IMR-90 (cell line): ENCODE measurements around the gene CRTAC1. TPM values are rescaled to one million over a fixed set of nuclear protein-coding genes. Genes with fewer than 3 reads are reported as not detected.

Experiments used
- ATAC-seq: fragments of 200-7000 bp; cut with Tn5 transposase; 2 replicates; pipeline ENCODE4 v1.9.1; 2020; ENCODE audit warnings: low read depth, mild to moderate bottlenecking, moderate library complexity
- BruUV-seq: library from RNA; stranded (reverse); fragments of 400-500 nt; replicated peaks from 2 replicates; lab custom pipeline; 2021; lab: Mats Ljungman, UMichigan
- CTCF ChIA-PET: fragments of 300-600 bp; formaldehyde crosslinking; extraction: SDS; loops from one replicate; lab custom pipeline; 2021; ENCODE audit warnings: antibody characterized with exemption; lab: Yijun Ruan, JAX
- POLR2A ChIA-PET: fragments of 300-600 bp; sonication (Branson Sonifier 250); formaldehyde crosslinking; loops from one replicate; lab custom pipeline; 2022; ENCODE audit warnings: antibody characterized with exemption; ENCODE audit not compliant: unreplicated experiment; lab: Charles Lee
- DNase-seq: peaks from one replicate; pipeline ENCODE4 v3.0.0; 2013
- H2AFZ ChIP-seq: replicated peaks from 2 replicates; pipeline ENCODE3; 2013; ENCODE audit warnings: low read length, mild to moderate bottlenecking; ENCODE audit not compliant: poor library complexity
- H2AK5ac ChIP-seq: 2 replicates; pipeline ENCODE4 v1.6.1; 2013; ENCODE audit warnings: low read depth, low read length, inconsistent platforms
- H2AK9ac ChIP-seq: replicated peaks from 2 replicates; pipeline ENCODE3; 2013; ENCODE audit warnings: mild to moderate bottlenecking, low read depth, low read length, moderate library complexity; ENCODE audit not compliant: poor library complexity
- H2BK120ac ChIP-seq: 2 replicates; pipeline ENCODE4 v1.6.1; 2013; ENCODE audit warnings: low read depth, low read length, inconsistent platforms
- H2BK15ac ChIP-seq: 3 replicates; pipeline ENCODE4 v1.6.1; 2013; ENCODE audit warnings: low read depth, low read length, inconsistent platforms
- H2BK20ac ChIP-seq: 2 replicates; pipeline ENCODE4 v1.6.1; 2013; ENCODE audit warnings: low read depth, mild to moderate bottlenecking, inconsistent platforms, low read length, moderate library complexity
- H2BK5ac ChIP-seq: 2 replicates; pipeline ENCODE4 v1.6.1; 2013; ENCODE audit warnings: mild to moderate bottlenecking, low read depth, low read length, inconsistent platforms; ENCODE audit not compliant: poor library complexity, severe bottlenecking
- H3K14ac ChIP-seq: replicated peaks from 2 replicates; pipeline ENCODE4 v1.6.1; 2013; ENCODE audit warnings: low read depth, low read length, inconsistent platforms
- H3K18ac ChIP-seq: 2 replicates; pipeline ENCODE4 v1.6.1; 2013; ENCODE audit warnings: low read depth, low read length, control low read depth
- H3K23ac ChIP-seq: 2 replicates; pipeline ENCODE4 v1.6.1; 2013; ENCODE audit warnings: low read depth, low read length, inconsistent platforms
- H3K27ac ChIP-seq: 2 replicates; pipeline ENCODE4 v1.5.1; 2013; ENCODE audit warnings: mild to moderate bottlenecking, control low read depth, low read length; ENCODE audit not compliant: insufficient read depth
- H3K27me3 ChIP-seq: 2 replicates; pipeline ENCODE4 v1.6.1; 2013; ENCODE audit warnings: low read length; ENCODE audit not compliant: control insufficient read depth, insufficient read depth
- H3K36me3 ChIP-seq: 2 replicates; pipeline ENCODE4 v1.6.1; 2013; ENCODE audit warnings: low read length, mixed read lengths; ENCODE audit not compliant: control insufficient read depth, insufficient read depth
- H3K4ac ChIP-seq: 2 replicates; pipeline ENCODE4 v1.6.1; 2013; ENCODE audit warnings: low read depth, low read length, inconsistent platforms
- H3K4me1 ChIP-seq: 2 replicates; pipeline ENCODE4 v1.6.1; 2013; ENCODE audit warnings: low read length, mixed read lengths; ENCODE audit not compliant: control insufficient read depth, insufficient read depth
- H3K4me2 ChIP-seq: 2 replicates; pipeline ENCODE4 v1.6.1; 2013; ENCODE audit warnings: low read depth, mild to moderate bottlenecking, control low read depth, low read length, moderate library complexity
- H3K4me3 ChIP-seq: 2 replicates; pipeline ENCODE4 v1.5.1; 2013; ENCODE audit warnings: low read depth, mild to moderate bottlenecking, control low read depth, low read length, moderate library complexity; ENCODE audit not compliant: insufficient read depth
- H3K56ac ChIP-seq: 2 replicates; pipeline ENCODE4 v1.6.1; 2013; ENCODE audit warnings: low read length, inconsistent platforms; ENCODE audit not compliant: insufficient read depth; ENCODE audit errors: extremely low read depth
- H3K79me1 ChIP-seq, 2 experiments: 2 replicates each; pipeline ENCODE4 v1.6.1; 2013; ENCODE audit warnings: low read length in 2 of 2, inconsistent platforms in 1 of 2, low read depth in 1 of 2
- H3K9ac ChIP-seq: 2 replicates; pipeline ENCODE4 v1.6.1; 2013; ENCODE audit warnings: low read depth, low read length, control low read depth
- H3K9me1 ChIP-seq: 2 replicates; pipeline ENCODE4 v1.6.1; 2013; ENCODE audit warnings: low read length, inconsistent platforms; ENCODE audit not compliant: insufficient read depth
- H3K9me3 ChIP-seq: 2 replicates; pipeline ENCODE4 v1.6.1; 2013; ENCODE audit warnings: low read length; ENCODE audit not compliant: control insufficient read depth, insufficient read depth
- H4K20me1 ChIP-seq: 2 replicates; pipeline ENCODE4 v1.6.1; 2013; ENCODE audit warnings: low read length, inconsistent platforms; ENCODE audit not compliant: insufficient read depth
- H4K5ac ChIP-seq: 2 replicates; pipeline ENCODE4 v1.6.1; 2013; ENCODE audit warnings: mild to moderate bottlenecking, low read depth, low read length, control low read depth
- H4K8ac ChIP-seq, 2 experiments: 2 replicates each; pipeline ENCODE4 v1.6.1; 2013; ENCODE audit warnings: low read depth in 2 of 2, low read length in 2 of 2, control low read depth in 1 of 2, inconsistent platforms in 1 of 2
- H4K91ac ChIP-seq: 2 replicates; pipeline ENCODE4 v1.6.1; 2013; ENCODE audit warnings: low read depth, low read length, inconsistent platforms; ENCODE audit not compliant: insufficient read depth
- RFX5 ChIP-seq: IDR thresholded peaks from 2 replicates; pipeline ENCODE4 v1.8.0; 2012; ENCODE audit warnings: low read depth, mild to moderate bottlenecking, low read length, moderate library complexity
- WGBS, 2 experiments: methylation state at CpG; one replicate each; pipeline versions ENCODE4 v1.1.5 to v1.1.7; 2013; ENCODE audit warnings: missing lambda C conversion rate in 2 of 2; ENCODE audit not compliant: insufficient read length in 1 of 2; ENCODE audit errors: extremely low coverage in 2 of 2; 5-methylcytosine and 5-hydroxymethylcytosine counted together
- dilution Hi-C: fragments of 300-500 bp; cut with HindIII; formaldehyde crosslinking; loops from one replicate; pipeline ENCODE4 v1.14.3; 2018; ENCODE audit warnings: low sequenced_read_pairs; ENCODE audit not compliant: unreplicated experiment
- in situ Hi-C: fragments of 300-500 bp; cut with MboI; formaldehyde crosslinking; loops from 3 replicates; pipeline ENCODE4 v1.14.3; 2019; ENCODE audit warnings: low sequenced_read_pairs, inconsistent platforms, mixed read lengths
- intact Hi-C: fragments of 100-400 bp; cut with micrococcal nuclease; formaldehyde crosslinking; loops from 2 replicates; pipeline ENCODE4 v1.10.0; 2022
- polyA plus RNA-seq, 3 experiments: library from polyadenylated mRNA; depleted of rRNA; stranded (reverse); fragments of >200 nt; gene quantifications; 2 replicates each; pipeline ENCODE4 v1.2.3, GENCODE V29; 2012; ENCODE audit warnings: low replicate concordance in 1 of 3
- total RNA-seq: library from RNA; depleted of rRNA; stranded (reverse); fragments of >200 nt; gene quantifications from 2 replicates; pipeline ENCODE4 v1.2.3, GENCODE V29; 2012
- TF ChIP-seq, protein P1 (sequence below): fragments of 150-350 bp; IDR thresholded peaks from 2 replicates; pipeline ENCODE4 v1.6.1; 2017; ENCODE audit warnings: mild to moderate bottlenecking, antibody characterized with exemption, low read length, low read depth

The CRTAC1 gene
- total and polyA plus RNA-seq, 2 of the 4 experiments (the other 2 are of a cell fraction): not detected

DNA sequence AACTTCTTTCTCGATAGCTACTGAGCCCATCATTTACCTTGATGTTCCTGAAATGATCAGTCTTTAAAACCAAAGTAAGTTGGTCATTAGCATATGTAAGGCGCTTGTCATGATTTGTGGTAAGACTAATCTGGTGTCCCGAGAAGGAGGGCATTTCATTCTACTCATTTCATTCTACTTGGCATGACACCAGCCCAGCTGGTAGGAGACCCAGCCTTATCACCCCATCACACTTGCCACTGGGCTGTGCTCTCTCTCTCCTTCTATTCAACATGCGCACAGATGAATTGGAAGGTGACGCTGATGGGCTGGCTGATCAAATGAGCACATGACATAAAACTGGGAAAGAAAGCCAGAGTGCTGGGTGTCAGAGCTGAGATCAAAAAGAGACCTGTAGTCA is 65.7 kb downstream of the CRTAC1 start:
- DNase-seq: no peak
- no peak for TF ChIP-seq RFX5
- TF ChIP-seq, protein P1, sequence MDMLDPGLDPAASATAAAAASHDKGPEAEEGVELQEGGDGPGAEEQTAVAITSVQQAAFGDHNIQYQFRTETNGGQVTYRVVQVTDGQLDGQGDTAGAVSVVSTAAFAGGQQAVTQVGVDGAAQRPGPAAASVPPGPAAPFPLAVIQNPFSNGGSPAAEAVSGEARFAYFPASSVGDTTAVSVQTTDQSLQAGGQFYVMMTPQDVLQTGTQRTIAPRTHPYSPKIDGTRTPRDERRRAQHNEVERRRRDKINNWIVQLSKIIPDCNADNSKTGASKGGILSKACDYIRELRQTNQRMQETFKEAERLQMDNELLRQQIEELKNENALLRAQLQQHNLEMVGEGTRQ: no peak
- CTCF ChIA-PET: no interaction called here
- no peaks in the 10 kb centered on the region for H3K4me1 ChIP-seq
- H2BK20ac ChIP-seq: no peak overlapping the region
- no peak overlapping the region for H3K18ac ChIP-seq
- H2BK5ac ChIP-seq: no peak overlapping the region
- dilution Hi-C loops: no loop called here
- no peak overlapping the region for H2AFZ ChIP-seq
- H2AK9ac ChIP-seq: no peak overlapping the region
- WGBS, 2 experiments: no CpG with 5 or more reads among the region's 5 CpGs
- H4K20me1 ChIP-seq: no peaks in the 10 kb centered on the region
- H3K23ac ChIP-seq: no peak overlapping the region
- H3K9me1 ChIP-seq: no peaks in the 10 kb centered on the region
- no peak overlapping the region for H2AK5ac ChIP-seq
- no peak overlapping the region for H4K91ac ChIP-seq
- ATAC-seq: no peak
- no peak overlapping the region for H3K9ac ChIP-seq
- no peak overlapping the region for H2BK120ac ChIP-seq
- no peak overlapping the region for H3K56ac ChIP-seq
- no peak overlapping the region for H3K14ac ChIP-seq
- POLR2A ChIA-PET: no interaction called here
- no peak overlapping the region for H4K5ac ChIP-seq
- H3K4me3 ChIP-seq: no peak overlapping the region
- no peaks in the 10 kb centered on the region; the same call in 1 of the 2 replicates for H3K27me3 ChIP-seq
- H3K9me3 ChIP-seq: no peaks in the 10 kb centered on the region
- H3K4ac ChIP-seq: no peak overlapping the region
- BruUV-seq: no TSS peak
- H3K4me2 ChIP-seq: no peak overlapping the region
- H3K36me3 ChIP-seq: no peaks in the 10 kb centered on the region
- no peaks in the 10 kb centered on the region for H3K79me1 ChIP-seq
- no peak overlapping the region for H2BK15ac ChIP-seq
- in situ Hi-C loops: no loop called here
- H4K8ac ChIP-seq: no peak overlapping the region
- intact Hi-C loops: no loop called here
- H3K27ac ChIP-seq: no peak overlapping the region
